Testis (tissue), 3 donors: ENCODE results near the gene BTG2. TPM values are rescaled to one million over a fixed set of nuclear protein-coding genes. Genes with fewer than 3 reads are reported as not detected.

ENCODE experiments used
- DNase-seq: peaks from one replicate; pipeline ENCODE4 v3.0.0-alpha.2; 2019
- H3K27ac ChIP-seq, 2 donors: fragments of 200-600 bp; sonication (generic); one replicate each; pipeline ENCODE4 v1.5.1; 2019
- H3K27me3 ChIP-seq: fragments of 200-600 bp; sonication (generic); one replicate; pipeline ENCODE4 v1.5.1; 2019
- H3K36me3 ChIP-seq: fragments of 200-600 bp; sonication (generic); one replicate; pipeline ENCODE4 v1.5.1; 2017; ENCODE audit warnings: low read depth; ENCODE audit errors: missing control alignments
- H3K4me1 ChIP-seq: fragments of 200-600 bp; sonication (generic); one replicate; pipeline ENCODE4 v1.5.1; 2019
- H3K4me3 ChIP-seq, 2 donors: fragments of 200-600 bp; sonication (generic); one replicate each; pipeline ENCODE4 v1.5.1; 2017 to 2019
- H3K9me3 ChIP-seq: fragments of 200-600 bp; sonication (generic); one replicate; pipeline ENCODE4 v1.5.1; 2017
- POLR2A ChIP-seq: fragments of 450-650 bp; IDR thresholded peaks from one replicate; pipeline ENCODE4 v1.6.1; 2017; ENCODE audit warnings: antibody characterized with exemption, mild to moderate bottlenecking, moderate library complexity
- WGBS, 2 donors: methylation state at CpG; one replicate each; pipeline ENCODE4 v1.1.5; 2018; 5-methylcytosine and 5-hydroxymethylcytosine counted together
- intact Hi-C: fragments of 100-400 bp; cut with DNase I; formaldehyde crosslinking; loops from one replicate; pipeline ENCODE4 v1.15.1; 2023; ENCODE audit warnings: low total_unique reads
- polyA plus RNA-seq: library from polyadenylated mRNA; stranded (reverse); fragments of 350-450 nt; fragmentation: Illumina TruSeq; extraction: RNeasy Lipid Tissue Mini Kit (QIAGEN cat#74804); gene quantifications from one replicate; pipeline ENCODE4 v1.2.3, GENCODE V29; 2014; ENCODE audit warnings: low read depth, low replicate concordance; ENCODE audit not compliant: insufficient read depth
- small RNA-seq, 2 donors: library from RNA; depleted of rRNA; stranded (forward); fragments of <200 nt; gene quantifications; one replicate each; pipeline ENCODE3, GENCODE V24; 2016
- total RNA-seq, 2 donors: library from RNA; depleted of rRNA; stranded (reverse); fragments of >200 nt; gene quantifications; one replicate each; pipeline ENCODE4 v1.2.3, GENCODE V29; 2016
- TF ChIP-seq, protein P1 (sequence below), 3 experiments: fragments of 450-650 bp in 2 of 3; fragments of 200-600 bp in 1 of 3; sonication (generic) in 1 of 3; IDR thresholded peaks; one replicate each; pipeline ENCODE4 v1.5.1; 2016 to 2019; ENCODE audit warnings: antibody characterized with exemption in 3 of 3, mild to moderate bottlenecking in 2 of 3, moderate library complexity in 1 of 3

The BTG2 gene
- total and polyA plus RNA-seq, 3 donors from 2014 or later: 14.5 to 25.4 (median 23.8) TPM

DNA sequence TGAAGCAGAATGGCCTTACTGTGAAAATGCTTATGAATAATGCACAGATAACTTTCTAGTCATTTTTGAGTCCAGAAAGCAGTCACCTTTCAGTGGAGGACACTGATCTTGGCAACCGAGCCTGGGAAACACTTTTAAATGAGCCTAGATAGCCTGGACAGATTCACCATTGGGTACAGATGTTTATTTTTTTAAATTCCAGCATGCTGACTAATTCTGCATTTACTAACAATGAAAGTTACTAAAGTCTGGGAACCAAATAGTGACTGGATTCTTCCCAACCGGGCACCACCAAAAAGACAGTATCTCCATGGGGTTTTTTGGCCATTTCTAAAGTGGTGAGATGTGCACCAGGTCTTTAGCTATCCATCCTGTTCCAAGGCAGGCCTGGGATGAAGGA is 48.9 kb downstream of the BTG2 start:
- H3K4me1 ChIP-seq: no peaks in the 10 kb centered on the region
- no peaks in the 10 kb centered on the region for H3K9me3 ChIP-seq
- H3K27me3 ChIP-seq: no peaks in the 10 kb centered on the region
- TF ChIP-seq, protein P1, sequence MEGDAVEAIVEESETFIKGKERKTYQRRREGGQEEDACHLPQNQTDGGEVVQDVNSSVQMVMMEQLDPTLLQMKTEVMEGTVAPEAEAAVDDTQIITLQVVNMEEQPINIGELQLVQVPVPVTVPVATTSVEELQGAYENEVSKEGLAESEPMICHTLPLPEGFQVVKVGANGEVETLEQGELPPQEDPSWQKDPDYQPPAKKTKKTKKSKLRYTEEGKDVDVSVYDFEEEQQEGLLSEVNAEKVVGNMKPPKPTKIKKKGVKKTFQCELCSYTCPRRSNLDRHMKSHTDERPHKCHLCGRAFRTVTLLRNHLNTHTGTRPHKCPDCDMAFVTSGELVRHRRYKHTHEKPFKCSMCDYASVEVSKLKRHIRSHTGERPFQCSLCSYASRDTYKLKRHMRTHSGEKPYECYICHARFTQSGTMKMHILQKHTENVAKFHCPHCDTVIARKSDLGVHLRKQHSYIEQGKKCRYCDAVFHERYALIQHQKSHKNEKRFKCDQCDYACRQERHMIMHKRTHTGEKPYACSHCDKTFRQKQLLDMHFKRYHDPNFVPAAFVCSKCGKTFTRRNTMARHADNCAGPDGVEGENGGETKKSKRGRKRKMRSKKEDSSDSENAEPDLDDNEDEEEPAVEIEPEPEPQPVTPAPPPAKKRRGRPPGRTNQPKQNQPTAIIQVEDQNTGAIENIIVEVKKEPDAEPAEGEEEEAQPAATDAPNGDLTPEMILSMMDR (IDR thresholded peaks at IDR 0.05): no peak
- no peaks in the 10 kb centered on the region for H3K36me3 ChIP-seq
- H3K4me3 ChIP-seq: no peak overlapping the region
- no peak for DNase-seq
- intact Hi-C loops: no loop called here
- H3K27ac ChIP-seq: no peak overlapping the region
- WGBS, 2 donors: 57 to 61% methylated on average over 2 of the region's 2 CpGs

DNA sequence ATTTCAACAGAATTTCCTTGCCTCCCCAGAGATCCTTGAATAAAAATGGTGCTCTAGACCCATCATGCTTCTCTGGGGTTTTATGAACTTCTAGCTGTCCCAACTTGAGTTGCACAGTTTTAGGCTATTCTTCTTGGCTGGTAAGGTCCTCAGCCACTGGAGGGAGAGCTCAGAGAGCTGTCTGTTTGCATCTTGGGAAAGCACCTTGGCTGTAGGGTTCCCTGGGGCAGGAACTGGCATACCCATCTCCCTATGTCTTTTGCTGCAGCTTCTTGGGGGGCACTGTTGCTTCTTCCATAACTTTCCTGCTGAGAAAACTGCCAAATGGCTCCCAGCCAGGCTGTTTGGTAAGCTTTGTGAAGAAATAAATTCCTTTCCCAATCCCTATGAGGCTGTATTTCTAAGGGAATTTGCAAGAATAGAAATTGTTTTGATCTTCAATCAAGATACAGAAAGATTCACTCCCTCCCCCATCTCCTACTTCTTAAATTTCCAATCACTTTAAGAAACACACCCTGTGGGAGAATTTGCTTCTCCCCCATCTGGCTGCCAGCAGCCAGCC is 53.8 kb downstream of the BTG2 start:
- intact Hi-C loops: no loop called here
- Histone ChIP-seq H3K36me3 (no peaks in the 10 kb centered on the region), H3K27me3 (no peaks in the 10 kb centered on the region), H3K4me1 (no peaks in the 10 kb centered on the region), H3K4me3 (no peak overlapping the region), H3K27ac (no peak overlapping the region), H3K9me3 (no peaks in the 10 kb centered on the region)
- peak; percentile 41 for DNase-seq
- no peak for TF ChIP-seq POLR2A
- TF ChIP-seq, protein P1 (IDR thresholded peaks at IDR 0.05): no peak

Small RNA genes lying within 50 kb of the gene (small RNA-seq; reads per million reads assigned to genes)
- gene AL359837.1 (0 reads per million in 2 donors), gene RNU6-487P (0 reads per million in 2 donors)

Other genes with a start within 250 kb of the BTG2 start
- under 1 TPM; 0.25 to 0.47 TPM for gene MYOG, start 219.5 kb upstream of the BTG2 start, total RNA-seq
- gene MYOG, start 219.5 kb upstream of the BTG2 start, polyA plus RNA-seq: 1.2 TPM
- 10 to 100 TPM; 43.2 to 68.6 TPM for gene ADORA1, start 177.8 kb upstream of the BTG2 start, total RNA-seq
- gene ADORA1, start 177.8 kb upstream of the BTG2 start, polyA plus RNA-seq: 61.9 TPM
- gene MYBPH, start 129.7 kb upstream of the BTG2 start, total RNA-seq: under 1 TPM; 0.16 to 0.25 TPM
- gene MYBPH, start 129.7 kb upstream of the BTG2 start, polyA plus RNA-seq: 2.9 TPM
- gene CHI3L1, start 118.8 kb upstream of the BTG2 start, total RNA-seq: 1 to 10 TPM; 2.0 to 6.6 TPM
- gene CHI3L1, start 118.8 kb upstream of the BTG2 start, polyA plus RNA-seq: 35.5 TPM
- under 1 TPM; 0.08 to 0.62 TPM for gene CHIT1, start 75.8 kb upstream of the BTG2 start, total RNA-seq
- gene CHIT1, start 75.8 kb upstream of the BTG2 start, polyA plus RNA-seq: 9.9 TPM
- gene FMOD, start 45.6 kb downstream of the BTG2 start, total RNA-seq: 1 to 10 TPM; 5.2 to 9.5 TPM
- gene FMOD, start 45.6 kb downstream of the BTG2 start, polyA plus RNA-seq: 26.4 TPM
- 1 to 10 TPM; 9.6 to 10.0 TPM for gene PRELP, start 170.3 kb downstream of the BTG2 start, total RNA-seq
- 26.5 TPM for gene PRELP, start 170.3 kb downstream of the BTG2 start, polyA plus RNA-seq
- under 1 TPM; 0.55 to 0.87 TPM for gene OPTC, start 188.6 kb downstream of the BTG2 start, total RNA-seq
- 1.1 TPM for gene OPTC, start 188.6 kb downstream of the BTG2 start, polyA plus RNA-seq